ENCODE data around the gene PTPN6. TPM values are rescaled to one million over a fixed set of nuclear protein-coding genes. Genes with fewer than 3 reads are reported as not detected.
A peak's percentile ranks its signal among the peaks of the same experiment; 100 is the strongest.

Gene PTPN6
- total and polyA plus RNA-seq, 10 of the 15 experiments (the other 5 are each of a cell fraction or from before 2014, with no cell fraction given): 229 to 457 (median 370) TPM

GRCh38 chr12:6952121-6952862 is 1.1 kb downstream of the PTPN6 start (continued):
- TF ChIP-seq, protein P1, sequence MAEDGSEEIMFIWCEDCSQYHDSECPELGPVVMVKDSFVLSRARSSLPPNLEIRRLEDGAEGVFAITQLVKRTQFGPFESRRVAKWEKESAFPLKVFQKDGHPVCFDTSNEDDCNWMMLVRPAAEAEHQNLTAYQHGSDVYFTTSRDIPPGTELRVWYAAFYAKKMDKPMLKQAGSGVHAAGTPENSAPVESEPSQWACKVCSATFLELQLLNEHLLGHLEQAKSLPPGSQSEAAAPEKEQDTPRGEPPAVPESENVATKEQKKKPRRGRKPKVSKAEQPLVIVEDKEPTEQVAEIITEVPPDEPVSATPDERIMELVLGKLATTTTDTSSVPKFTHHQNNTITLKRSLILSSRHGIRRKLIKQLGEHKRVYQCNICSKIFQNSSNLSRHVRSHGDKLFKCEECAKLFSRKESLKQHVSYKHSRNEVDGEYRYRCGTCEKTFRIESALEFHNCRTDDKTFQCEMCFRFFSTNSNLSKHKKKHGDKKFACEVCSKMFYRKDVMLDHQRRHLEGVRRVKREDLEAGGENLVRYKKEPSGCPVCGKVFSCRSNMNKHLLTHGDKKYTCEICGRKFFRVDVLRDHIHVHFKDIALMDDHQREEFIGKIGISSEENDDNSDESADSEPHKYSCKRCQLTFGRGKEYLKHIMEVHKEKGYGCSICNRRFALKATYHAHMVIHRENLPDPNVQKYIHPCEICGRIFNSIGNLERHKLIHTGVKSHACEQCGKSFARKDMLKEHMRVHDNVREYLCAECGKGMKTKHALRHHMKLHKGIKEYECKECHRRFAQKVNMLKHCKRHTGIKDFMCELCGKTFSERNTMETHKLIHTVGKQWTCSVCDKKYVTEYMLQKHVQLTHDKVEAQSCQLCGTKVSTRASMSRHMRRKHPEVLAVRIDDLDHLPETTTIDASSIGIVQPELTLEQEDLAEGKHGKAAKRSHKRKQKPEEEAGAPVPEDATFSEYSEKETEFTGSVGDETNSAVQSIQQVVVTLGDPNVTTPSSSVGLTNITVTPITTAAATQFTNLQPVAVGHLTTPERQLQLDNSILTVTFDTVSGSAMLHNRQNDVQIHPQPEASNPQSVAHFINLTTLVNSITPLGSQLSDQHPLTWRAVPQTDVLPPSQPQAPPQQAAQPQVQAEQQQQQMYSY (CRISPR knock-in tag; IDR thresholded peaks at IDR 0.05): no peak
- TF ChIP-seq CBX3 (IDR thresholded peaks at IDR 0.05; ENCODE audit: borderline replicate concordance, low read depth): no peak
- no peak for TF ChIP-seq KLF5 (IDR thresholded peaks at IDR 0.05; ENCODE audit: partially characterized antibody)
- TF ChIP-seq IKZF2 (IDR thresholded peaks at IDR 0.05): no peak
- TF ChIP-seq, protein P2, sequence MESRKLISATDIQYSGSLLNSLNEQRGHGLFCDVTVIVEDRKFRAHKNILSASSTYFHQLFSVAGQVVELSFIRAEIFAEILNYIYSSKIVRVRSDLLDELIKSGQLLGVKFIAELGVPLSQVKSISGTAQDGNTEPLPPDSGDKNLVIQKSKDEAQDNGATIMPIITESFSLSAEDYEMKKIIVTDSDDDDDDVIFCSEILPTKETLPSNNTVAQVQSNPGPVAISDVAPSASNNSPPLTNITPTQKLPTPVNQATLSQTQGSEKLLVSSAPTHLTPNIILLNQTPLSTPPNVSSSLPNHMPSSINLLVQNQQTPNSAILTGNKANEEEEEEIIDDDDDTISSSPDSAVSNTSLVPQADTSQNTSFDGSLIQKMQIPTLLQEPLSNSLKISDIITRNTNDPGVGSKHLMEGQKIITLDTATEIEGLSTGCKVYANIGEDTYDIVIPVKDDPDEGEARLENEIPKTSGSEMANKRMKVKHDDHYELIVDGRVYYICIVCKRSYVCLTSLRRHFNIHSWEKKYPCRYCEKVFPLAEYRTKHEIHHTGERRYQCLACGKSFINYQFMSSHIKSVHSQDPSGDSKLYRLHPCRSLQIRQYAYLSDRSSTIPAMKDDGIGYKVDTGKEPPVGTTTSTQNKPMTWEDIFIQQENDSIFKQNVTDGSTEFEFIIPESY (IDR thresholded peaks at IDR 0.05): no peak
- TF ChIP-seq HCFC1 (IDR thresholded peaks at IDR 0.05; ENCODE audit: low read length): no peak
- TF ChIP-seq, protein P3, sequence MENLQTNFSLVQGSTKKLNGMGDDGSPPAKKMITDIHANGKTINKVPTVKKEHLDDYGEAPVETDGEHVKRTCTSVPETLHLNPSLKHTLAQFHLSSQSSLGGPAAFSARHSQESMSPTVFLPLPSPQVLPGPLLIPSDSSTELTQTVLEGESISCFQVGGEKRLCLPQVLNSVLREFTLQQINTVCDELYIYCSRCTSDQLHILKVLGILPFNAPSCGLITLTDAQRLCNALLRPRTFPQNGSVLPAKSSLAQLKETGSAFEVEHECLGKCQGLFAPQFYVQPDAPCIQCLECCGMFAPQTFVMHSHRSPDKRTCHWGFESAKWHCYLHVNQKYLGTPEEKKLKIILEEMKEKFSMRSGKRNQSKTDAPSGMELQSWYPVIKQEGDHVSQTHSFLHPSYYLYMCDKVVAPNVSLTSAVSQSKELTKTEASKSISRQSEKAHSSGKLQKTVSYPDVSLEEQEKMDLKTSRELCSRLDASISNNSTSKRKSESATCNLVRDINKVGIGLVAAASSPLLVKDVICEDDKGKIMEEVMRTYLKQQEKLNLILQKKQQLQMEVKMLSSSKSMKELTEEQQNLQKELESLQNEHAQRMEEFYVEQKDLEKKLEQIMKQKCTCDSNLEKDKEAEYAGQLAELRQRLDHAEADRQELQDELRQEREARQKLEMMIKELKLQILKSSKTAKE (IDR thresholded peaks at IDR 0.05; ENCODE audit: low read depth, poor library complexity, severe bottlenecking): no peak
- TF ChIP-seq POU2F2 (IDR thresholded peaks at IDR 0.05; ENCODE audit: borderline replicate concordance, low read depth, low read length): peak; percentile 8; the same call in 1 of the 3 replicates
- no peak for TF ChIP-seq TCF12 (IDR thresholded peaks at IDR 0.05; ENCODE audit: low read depth, low read length)
- TF ChIP-seq NR2C1 (IDR thresholded peaks at IDR 0.05): no peak
- TF ChIP-seq NRF1 (conservative IDR thresholded peaks at IDR 0.05; ENCODE audit: low read depth, low read length): no peak
- no peak for TF ChIP-seq BACH1 (IDR thresholded peaks at IDR 0.05; ENCODE audit: borderline replicate concordance)
- peak; percentile 8; the same call in 1 of the 2 replicates for TF ChIP-seq POLR2AphosphoS5 (IDR thresholded peaks at IDR 0.05; ENCODE audit: low read length)
- no peak for TF ChIP-seq USF2 (IDR thresholded peaks at IDR 0.05; ENCODE audit: borderline replicate concordance, low read depth, low read length)
- TF ChIP-seq MTA2 (IDR thresholded peaks at IDR 0.05; ENCODE audit: low read depth): no peak
- TF ChIP-seq TBL1XR1 (IDR thresholded peaks at IDR 0.05; ENCODE audit: low read depth, low read length): no peak
- TF ChIP-seq ZBED1 (IDR thresholded peaks at IDR 0.05; ENCODE audit: borderline replicate concordance): 0 out of 2 replicates have a peak, but pooled peaks have one; percentile 5
- TF ChIP-seq JUNB (IDR thresholded peaks at IDR 0.05): no peak
- no peak for TF ChIP-seq MAX (IDR thresholded peaks at IDR 0.05; ENCODE audit: low read depth, low read length)
- no peak for TF ChIP-seq NBN (IDR thresholded peaks at IDR 0.05)
- TF ChIP-seq MYB (IDR thresholded peaks at IDR 0.05; ENCODE audit: borderline replicate concordance, low read depth, low read length): no peak
- peak; percentile 29; the same call in 1 of the 2 replicates for TF ChIP-seq IKZF1 (conservative IDR thresholded peaks at IDR 0.05)
- 0 out of 2 replicates have a peak, but pooled peaks have one; percentile 30 for TF ChIP-seq CHD2 (IDR thresholded peaks at IDR 0.05; ENCODE audit: borderline replicate concordance, low read depth, low read length)

Data from GM12878 (cell line).